Brain pericyte (primary cell): ENCODE data around the gene ZNF337.
"Not testable (repeated sequence)": the region's sequence is repeated elsewhere in the genome, so short reads cannot be mapped to it uniquely, and the experiment has no call there.

Source experiments
- DNase-seq: peaks from one replicate; pipeline ENCODE4 v3.0.0-alpha.2; 2012; ENCODE audit warnings: low read depth, low spot score

Gene ZNF337

GRCh38 chr20:25695532-25696370 lies 902 bp downstream of the ZNF337 start:
- no peak for DNase-seq

DNA sequence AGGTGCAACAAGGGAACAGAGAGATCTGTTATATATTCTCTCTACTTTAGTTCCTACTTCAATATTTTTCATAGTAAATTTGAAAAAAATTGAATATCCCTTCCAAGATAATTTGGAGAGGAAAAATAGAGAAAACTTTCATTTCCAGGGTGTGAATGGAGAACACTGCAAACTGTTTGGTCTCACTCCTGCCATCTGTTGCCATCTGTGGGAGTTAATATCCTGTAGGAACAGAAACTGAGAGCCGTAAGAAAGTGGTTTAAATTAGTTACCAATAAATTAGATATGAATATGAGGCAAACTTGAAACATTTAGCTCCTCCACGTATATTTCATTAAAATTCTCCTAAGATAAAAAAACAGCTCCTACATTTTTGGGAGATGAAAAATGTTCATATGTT lies 4.2 kb downstream of the ZNF337 start:
- no peak for DNase-seq

DNA sequence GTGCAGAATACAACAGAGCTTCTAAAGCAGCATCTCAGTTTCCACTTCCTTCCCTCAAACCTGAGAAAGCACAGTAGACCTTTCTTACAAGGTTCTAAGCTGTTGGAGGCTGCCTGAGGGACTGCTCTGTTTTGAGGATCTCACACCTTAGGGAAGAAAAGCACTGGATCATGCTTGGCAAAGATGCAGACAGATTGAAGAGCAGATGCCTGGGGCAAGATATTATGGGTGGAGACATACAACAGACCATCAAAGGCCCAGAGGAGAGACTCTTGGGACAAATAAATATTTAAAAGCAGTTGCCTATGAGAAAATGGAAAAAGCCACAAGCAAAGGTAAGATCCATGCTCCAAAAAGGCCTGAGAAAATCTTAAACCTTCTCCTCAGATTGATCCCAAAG lies 6.2 kb downstream of the ZNF337 start:
- DNase-seq: no peak

DNA sequence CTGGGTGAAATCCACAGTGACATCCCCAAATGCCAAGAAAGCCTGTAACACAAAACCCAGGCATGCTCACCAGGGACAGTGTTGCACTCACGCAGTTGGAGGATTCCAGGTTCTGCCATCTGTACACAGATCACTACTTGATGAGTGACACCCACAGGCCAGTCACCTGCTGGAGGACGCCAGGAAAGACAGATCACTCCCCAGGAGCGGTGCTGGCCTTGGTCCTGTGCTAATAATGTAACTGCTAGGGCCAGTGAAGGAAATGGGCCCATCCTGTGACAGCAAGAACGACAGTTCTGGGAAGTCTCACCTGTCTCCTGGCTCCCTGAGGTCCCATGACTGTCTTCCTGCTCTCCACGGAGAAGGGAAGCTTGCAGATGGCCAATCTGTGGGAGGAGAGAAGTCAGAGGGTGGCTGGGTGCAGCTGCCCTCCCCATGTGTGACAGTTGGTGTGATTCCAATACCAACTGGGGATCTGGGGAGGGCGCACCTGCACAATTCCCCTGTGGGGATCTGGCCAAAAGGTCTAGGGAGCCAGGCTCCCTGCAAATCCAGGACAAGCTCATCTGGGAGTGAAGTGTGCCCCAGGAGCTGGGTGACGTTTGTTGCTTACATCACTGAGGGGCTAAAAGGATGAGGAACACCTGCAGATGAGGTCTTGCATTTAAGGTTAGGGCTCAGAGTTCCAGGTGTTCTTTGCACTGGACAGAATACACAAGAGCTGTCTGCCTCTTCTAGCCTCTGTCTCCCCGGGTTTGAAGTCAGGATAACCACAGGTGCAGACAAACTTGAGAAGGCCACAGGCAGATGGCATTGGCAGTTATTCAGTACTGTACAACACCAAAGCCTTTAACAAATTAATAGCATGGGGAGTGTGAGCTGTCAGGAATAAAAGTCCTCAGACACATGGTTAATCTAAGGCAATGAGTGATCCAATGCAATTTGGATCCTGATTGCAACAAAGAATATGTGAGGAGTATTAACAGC lies 10.3 kb downstream of the ZNF337 start:
- no peak for DNase-seq

GRCh38 chr20:25685276-25686080 lies 11.2 kb downstream of the ZNF337 start:
- DNase-seq: no peak

DNA sequence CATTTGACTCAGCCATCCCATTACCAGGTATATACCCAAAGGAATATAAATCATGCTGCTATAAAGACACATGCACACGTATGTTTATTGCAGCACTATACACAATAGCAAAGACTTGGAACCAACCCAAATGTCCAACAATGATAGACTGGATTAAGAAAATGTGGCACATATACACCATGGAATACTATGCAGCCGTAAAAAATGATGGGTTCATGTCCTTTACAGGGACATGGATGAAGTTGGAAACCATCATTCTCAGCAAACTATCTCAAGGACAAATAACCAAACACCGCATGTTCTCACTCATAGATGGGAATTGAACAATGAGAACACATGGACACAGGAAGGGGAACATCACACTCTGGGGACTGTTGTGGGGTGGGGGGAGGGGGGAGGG lies 12.8 kb downstream of the ZNF337 start:
- not testable (repeated sequence) for DNase-seq

GRCh38 chr20:25683050-25683449 lies 13.6 kb downstream of the ZNF337 start:
- no peak for DNase-seq

DNA sequence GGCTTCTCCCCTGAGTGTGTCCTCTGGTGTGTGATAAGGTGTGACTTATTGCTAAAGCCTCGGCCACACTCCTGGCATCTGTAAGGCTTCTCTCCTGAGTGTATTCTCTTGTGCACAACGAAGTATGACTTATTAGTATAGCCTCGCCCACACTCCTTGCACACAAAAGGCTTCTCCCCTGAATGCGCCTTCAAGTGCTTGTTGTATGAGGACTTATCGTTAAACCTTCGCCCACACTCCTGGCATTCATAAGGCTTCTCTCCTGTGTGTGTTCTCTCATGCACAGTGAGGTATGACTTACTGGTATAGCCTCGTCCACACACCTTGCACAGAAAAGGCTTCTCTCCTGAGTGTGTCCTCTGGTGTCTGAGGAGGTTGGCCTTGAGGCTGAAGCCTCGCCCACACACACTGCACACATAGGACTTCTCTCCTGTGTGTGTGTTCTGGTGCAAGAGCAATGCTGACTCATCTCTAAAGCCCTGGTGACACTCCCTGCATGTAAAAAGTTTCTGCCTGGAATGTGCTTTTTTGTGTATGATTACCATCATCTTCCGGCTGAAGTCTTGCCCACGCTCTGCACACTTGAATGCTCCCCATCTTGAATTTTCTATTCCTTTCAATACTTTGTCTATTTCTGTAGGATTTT lies 20.4 kb downstream of the ZNF337 start:
- no peak for DNase-seq

DNA sequence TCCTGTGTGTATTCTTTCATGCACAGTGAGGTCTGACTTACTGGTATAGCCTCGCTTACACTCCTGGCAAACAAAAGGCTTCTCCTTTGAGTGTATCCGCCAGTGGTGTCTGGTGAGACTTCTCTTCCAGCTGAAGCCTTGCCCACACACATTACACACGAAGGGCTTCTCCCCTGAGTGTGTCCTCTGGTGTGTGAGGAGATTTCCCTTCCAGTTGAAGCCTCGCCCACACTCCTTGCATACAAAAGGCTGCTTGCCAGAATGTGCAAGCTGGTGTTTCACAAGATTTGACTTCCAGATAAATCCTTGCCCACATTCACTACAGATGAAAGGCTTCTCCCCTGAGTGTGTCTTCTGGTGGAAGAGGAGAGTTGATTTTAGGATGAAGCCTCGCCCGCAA lies 21.5 kb downstream of the ZNF337 start:
- no peak for DNase-seq

GRCh38 chr20:25672659-25673235 lies 23.9 kb downstream of the ZNF337 start:
- DNase-seq: no peak

DNA sequence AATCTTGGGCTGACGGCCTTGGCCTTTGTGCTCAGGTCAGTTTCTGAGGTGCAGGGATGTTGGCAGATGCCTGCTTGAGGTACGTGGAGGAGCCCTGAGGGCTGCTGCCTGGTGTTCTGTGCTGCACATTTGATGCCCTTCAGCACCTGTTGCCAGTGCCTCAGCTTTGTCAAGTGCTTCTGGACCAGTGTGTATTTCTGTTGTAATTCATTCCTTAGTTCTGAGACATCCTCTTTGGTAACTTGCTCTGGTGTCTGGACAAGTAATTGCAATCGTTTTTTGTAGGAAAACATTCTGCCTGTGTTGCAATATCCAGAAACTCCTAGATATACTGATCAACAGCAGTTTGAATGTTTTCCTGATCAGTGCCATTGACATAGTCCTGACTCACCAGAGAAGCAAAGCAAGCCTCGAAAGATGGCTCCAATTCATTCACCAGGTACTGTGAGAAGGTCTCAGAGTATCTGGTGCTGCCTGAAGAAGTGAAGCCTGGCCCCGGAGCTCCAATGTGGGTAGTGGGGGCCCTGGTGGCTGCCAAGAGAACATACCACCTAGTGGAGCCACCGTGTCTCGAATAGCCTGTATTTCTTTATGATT lies 26.7 kb downstream of the ZNF337 start:
- DNase-seq: no peak

GRCh38 chr20:25668446-25668845 lies 28.2 kb downstream of the ZNF337 start:
- no peak for DNase-seq

- no peak for DNase-seq
Observed at GRCh38 chr20:25659999-25660398, 36.7 kb downstream of the ZNF337 start.

DNA sequence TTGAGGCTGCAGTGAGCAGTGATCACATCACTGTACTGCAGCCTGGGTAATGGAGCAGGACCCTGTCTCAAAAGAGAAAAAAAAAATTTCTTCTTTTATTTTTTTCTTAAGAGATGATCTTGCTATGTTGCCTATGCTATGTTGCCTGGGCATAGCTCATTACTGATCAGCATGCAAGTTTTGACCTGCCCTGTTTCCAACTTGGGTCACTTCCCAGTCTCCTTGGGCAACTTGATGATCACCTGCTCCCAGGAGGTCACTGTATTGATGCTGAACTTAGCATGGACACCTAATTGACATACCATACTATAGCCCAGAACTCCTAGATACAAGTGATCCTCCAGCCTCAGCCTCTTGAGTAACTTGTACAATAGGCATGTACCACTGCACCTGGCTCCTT lies 42.2 kb downstream of the ZNF337 start:
- no peak for DNase-seq

GRCh38 chr20:25652866-25653265 lies 43.8 kb downstream of the ZNF337 start:
- not testable (repeated sequence) for DNase-seq

DNA sequence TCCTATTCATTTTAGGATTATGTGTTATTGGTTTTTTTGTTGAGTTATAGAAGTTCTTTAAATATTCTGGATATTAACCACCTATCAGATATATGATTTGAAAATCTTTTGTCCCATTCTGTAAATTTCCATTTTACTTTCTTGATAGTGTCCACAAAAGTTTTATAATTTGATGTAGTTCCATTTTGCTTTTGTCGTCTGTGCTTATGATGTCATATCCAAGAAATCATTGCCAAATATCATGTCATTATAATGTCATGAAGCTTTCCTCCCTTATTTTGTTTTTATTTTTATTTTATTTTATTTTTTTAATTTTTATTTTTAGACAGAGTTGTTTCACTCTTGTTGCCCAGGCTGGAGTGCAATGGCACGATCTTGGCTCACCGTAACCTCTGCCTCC lies 51.8 kb downstream of the ZNF337 start:
- DNase-seq: no peak

- no peak for DNase-seq
Observed at GRCh38 chr20:25643716-25644115, 52.9 kb downstream of the ZNF337 start.

DNA sequence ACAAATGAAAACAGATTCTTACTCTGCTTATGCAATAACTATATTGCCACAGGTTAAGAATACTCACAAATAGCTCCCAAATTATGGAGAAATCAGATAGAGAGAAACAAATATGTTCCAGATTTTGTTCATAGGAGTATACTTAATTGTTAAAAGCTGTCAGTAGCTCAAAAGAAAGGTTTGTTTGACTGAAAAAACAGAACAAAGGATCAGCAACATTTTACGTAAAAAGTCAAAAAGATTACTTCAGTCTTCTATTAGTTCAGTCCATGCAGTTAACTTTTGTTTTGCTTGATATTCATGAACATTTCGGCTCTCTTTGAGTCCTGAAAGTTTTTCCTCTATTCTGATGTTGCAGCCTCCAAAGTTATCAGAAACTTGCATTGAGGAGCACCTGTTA lies 59.4 kb downstream of the ZNF337 start:
- no peak for DNase-seq

- DNase-seq: no peak
Observed at GRCh38 chr20:25632940-25633790, 63.5 kb downstream of the ZNF337 start.
